GM19023 (cell line): ENCODE measurements around the gene ZMYND10.

Experiments
- ATAC-seq: cut with Tn5 transposase; IDR thresholded peaks from one replicate; pipeline ENCODE4 v1.9.1; 2021; ENCODE audit warnings: mild to moderate bottlenecking, moderate library complexity; ENCODE audit not compliant: unreplicated experiment

Gene ZMYND10

GRCh38 chr3:50327129-50327528 lies 18.4 kb downstream of the ZMYND10 start:
- no peak for ATAC-seq

- no peak for ATAC-seq
These were observed 19.4 kb downstream of the ZMYND10 start for GRCh38 chr3:50326182-50326541.

GRCh38 chr3:50325497-50326181 lies 19.9 kb downstream of the ZMYND10 start:
- ATAC-seq: no peak

- ATAC-seq: no peak
These were observed 20.4 kb downstream of the ZMYND10 start for GRCh38 chr3:50325113-50325480.

- ATAC-seq: no peak
These were observed 21.0 kb downstream of the ZMYND10 start for GRCh38 chr3:50324351-50325112.

GRCh38 chr3:50323614-50324199 lies 21.8 kb downstream of the ZMYND10 start:
- ATAC-seq: no peak

- ATAC-seq: no peak
These were observed 22.4 kb downstream of the ZMYND10 start for GRCh38 chr3:50323092-50323600.

- ATAC-seq: no peak
These were observed 23.0 kb downstream of the ZMYND10 start, which contains the start of gene HYAL2 for GRCh38 chr3:50322386-50323091. Gene HYAL2 (minus strand): TSS chr3:50322745. CDS start chr3:50320489, 2,256 bp downstream.

- ATAC-seq: no peak
These were observed 23.5 kb downstream of the ZMYND10 start for GRCh38 chr3:50322115-50322385.

GRCh38 chr3:50321336-50322114 lies 24.0 kb downstream of the ZMYND10 start:
- peak; percentile 88 for ATAC-seq

- peak; percentile 66 for ATAC-seq
These were observed 24.6 kb downstream of the ZMYND10 start for GRCh38 chr3:50320853-50321335.

- ATAC-seq: no peak
These were observed 25.5 kb downstream of the ZMYND10 start for GRCh38 chr3:50319894-50320625.

GRCh38 chr3:50319181-50319893 lies 26.2 kb downstream of the ZMYND10 start:
- no peak for ATAC-seq

- ATAC-seq: no peak
These were observed 26.9 kb downstream of the ZMYND10 start for GRCh38 chr3:50318615-50319014.

GRCh38 chr3:50318163-50318562 lies 27.4 kb downstream of the ZMYND10 start:
- ATAC-seq: no peak

- ATAC-seq: no peak
These were observed 28.2 kb downstream of the ZMYND10 start for GRCh38 chr3:50317300-50317699.

- ATAC-seq: no peak
These were observed 28.8 kb downstream of the ZMYND10 start for GRCh38 chr3:50316657-50317242.

- ATAC-seq: no peak
These were observed 30.7 kb downstream of the ZMYND10 start for GRCh38 chr3:50314816-50315215.

- ATAC-seq: no peak
These were observed 31.2 kb downstream of the ZMYND10 start for GRCh38 chr3:50314342-50314741.
